Smooth muscle cell of the brain vasculature (primary cell): Measurements from ENCODE around the gene SENP8.
A peak's percentile ranks its signal among the peaks of the same experiment; 100 is the strongest.
"Not testable (repeated sequence)": the region's sequence is repeated elsewhere in the genome, so short reads cannot be mapped to it uniquely, and the experiment has no call there.

Experiments
- DNase-seq: peaks from one replicate; pipeline ENCODE4 v3.0.0-alpha.2; 2012; ENCODE audit warnings: low read depth, low spot score

SENP8 gene

DNA sequence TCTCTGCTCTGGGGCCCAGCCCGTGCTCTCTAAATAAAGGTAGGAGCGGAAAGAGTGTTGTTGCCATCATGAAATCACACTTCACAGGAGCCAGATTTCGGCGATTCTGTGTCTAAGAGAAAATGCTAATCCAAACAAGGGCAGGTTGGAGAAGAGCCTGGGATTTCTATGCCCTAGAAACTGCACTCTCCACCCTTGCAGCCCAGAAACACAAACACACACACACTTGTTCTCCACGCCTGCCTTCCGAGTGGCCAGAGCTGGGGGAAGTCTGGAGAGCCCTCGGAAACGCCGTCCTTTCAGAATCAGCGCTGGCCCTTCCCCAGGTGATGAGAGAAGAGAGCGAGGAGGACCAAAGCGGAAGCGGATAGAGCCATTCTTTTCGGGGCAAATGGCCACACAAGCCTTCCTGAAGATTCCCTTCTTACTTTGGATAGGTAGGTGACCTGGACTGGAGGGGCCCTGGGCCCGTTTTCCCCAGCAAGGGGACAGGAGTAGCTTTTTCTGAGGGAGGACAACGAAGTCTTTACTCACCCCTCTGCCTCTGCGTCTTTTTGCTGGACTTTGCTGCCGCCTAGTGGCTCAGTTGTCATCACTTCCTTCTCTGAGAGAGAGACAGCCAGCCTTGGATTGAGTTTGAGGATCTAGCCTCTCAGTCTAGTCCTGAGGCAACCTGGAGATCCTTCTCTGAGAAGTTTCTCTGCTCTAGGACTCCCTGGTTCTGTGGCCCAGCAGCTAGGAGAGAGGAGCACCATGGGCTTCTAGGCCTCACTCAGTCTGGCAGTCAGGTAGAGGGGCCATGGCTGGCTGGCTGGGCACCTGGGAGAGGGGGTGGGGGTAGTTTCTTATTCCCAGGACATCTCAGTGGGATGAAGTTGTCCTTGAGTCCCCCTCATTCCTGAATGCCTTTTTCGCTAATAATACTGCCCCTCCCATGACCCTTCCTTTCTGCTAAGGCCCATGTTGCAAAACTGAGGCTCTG lies 37.7 kb downstream of the SENP8 start:
- peak; percentile 70 for DNase-seq

DNA sequence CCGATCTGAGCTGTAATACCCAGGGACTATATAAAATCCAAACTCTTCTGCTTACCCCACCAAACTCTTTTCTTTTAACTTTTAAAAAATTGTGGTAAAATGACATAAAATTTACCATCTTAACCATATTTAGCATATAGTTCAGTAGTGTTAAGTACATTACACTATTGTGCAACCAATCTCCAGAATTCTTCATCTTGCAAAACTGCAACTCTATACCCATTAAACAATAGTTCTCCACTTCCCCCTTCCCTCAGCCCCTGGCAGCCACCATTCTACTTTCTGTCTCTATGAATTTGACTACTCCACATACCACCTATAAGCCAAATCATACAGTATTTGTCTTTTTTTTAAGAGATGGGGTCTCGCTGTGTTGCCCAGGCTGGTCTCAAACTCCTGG lies 38.7 kb downstream of the SENP8 start:
- DNase-seq, result no peak

DNA sequence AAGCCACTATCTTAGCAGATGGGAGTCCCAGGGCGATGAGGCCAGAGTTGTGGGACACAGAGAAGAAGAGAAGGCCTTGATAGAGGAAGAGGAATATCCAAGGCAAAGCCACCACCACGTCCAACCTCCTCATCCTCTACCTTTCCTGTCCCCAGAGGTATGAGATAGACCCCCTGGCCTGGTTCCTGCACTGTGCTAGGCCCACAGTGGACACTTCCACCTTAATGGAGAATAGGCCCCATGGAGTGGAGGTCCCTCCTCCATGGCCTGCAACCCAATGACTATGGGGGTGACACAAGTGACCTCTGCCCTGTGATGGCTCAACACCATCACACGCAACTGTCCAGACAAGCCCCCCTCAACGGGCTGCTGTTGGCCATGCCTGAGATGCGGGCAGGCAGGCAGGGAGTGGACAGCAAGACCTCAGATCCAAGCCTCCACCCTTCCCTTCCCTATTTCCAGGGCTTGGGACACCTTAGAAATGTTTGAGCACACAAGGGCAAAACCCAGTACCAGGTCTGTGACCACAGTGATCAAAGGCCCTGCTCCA lies 42.6 kb downstream of the SENP8 start:
- no peak for DNase-seq

DNA sequence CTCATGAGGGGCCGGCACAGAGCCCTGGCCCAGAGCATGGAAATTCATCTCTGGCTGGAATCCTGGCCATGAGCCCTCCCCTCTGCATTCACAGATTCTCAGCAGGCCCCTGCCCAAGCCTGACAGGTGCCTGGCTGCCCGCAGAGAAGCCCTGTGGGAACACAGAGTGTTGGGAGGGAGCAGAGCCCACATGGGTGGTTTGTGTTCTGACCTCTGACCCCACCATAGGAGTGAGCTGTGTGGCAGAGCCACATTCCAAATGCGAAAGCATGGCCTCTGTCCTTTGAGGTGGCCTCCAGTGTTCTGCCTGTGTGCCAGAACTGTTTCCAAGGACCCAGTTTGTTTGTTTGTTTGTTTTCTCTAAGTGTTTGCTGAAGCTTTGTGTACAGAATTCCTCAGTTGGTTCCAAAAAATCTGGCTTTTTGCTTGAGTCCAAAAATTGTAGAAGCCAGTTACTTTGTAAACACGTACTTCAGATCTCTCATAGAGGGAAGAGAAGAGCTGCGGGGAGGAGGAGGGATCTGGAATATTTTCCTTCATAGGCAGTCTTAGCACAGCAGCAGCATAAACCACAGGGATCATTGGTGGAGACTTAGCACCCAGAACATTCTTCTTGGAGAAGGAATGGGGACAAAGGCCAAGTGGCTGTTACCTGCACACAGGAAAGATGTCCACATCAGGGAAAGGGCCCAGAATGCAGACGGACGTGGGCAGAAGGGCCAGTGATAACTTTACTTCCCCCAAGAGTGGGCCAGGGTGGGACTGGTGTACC lies 43.3 kb downstream of the SENP8 start:
- no peak for DNase-seq

- no peak for DNase-seq
Observed at GRCh38 chr15:72162569-72162968, 44.4 kb downstream of the SENP8 start.

DNA sequence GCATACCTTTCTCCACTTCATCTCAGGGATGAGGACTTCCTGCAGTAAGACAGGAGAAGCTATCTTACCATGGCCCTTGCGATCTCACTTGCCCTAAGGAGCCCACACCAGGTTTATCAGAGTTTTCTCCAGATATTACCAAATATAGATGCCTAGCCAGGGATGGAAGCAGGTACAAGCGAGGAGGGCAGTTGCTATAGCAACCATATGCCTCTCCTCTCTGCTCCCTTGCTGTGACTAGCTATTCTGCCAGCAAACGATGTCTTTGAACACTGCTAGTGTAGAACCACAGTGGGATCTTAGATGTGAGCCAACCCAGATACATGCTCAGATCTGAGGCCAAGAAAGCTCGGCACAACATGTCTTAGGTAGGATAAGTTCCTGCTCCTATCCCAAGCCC lies 45.5 kb downstream of the SENP8 start:
- no peak for DNase-seq

DNA sequence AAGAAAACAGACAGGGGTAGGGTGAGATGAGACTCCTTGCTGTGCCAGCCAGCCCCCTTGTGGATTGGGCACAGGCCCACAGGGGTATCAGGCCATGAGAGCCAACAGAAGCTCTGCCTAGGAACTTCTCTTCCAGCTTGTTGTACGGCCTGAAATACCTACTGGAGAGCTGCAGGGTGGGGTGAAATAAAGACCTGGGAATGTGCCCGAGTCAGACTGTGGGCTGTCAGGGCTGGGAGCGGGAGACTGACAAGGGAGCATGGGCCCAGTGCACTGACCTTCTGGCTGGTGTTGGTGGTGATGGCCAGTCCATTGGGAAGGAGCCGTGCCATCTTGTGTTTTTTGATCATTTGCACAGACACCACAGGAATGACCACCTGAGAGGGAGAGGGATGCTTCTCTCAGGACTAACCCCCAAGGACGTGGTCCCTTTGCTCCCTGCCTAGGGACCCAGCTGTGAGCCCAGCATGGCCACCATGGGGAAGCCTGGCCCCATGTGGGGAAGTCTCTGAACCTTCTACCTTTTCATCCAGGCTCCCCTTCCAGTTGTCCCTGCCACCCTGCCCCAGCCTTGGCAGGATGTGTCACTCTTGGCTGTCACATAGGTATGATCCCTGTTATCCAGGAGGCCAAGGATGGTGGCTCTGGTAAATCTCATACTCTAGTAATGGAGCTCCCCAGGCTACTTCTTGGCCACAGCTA lies 48.7 kb downstream of the SENP8 start:
- DNase-seq, result no peak

DNA sequence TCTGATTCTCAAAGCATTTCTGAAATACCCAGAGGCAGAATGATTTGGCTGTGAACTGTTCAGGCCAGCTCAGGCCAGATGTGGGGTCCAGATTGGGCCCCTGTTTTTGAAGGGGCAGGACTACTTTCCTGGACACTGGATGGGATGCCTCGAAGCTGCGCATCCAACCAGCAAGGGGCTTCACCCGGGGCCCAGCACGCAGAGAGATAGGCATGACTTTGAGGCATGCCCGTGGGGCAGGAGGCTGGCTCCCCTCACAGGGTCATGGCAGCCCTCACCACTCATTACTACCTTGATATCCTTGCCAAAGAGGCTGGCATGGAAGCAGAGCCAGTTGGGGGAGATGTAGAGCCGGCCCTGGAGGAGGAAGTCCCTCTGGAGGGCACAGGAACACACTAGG lies 49.2 kb downstream of the SENP8 start:
- DNase-seq, result no peak

- DNase-seq, result peak; percentile 62
Observed at GRCh38 chr15:72168131-72168807, 50.1 kb downstream of the SENP8 start.

DNA sequence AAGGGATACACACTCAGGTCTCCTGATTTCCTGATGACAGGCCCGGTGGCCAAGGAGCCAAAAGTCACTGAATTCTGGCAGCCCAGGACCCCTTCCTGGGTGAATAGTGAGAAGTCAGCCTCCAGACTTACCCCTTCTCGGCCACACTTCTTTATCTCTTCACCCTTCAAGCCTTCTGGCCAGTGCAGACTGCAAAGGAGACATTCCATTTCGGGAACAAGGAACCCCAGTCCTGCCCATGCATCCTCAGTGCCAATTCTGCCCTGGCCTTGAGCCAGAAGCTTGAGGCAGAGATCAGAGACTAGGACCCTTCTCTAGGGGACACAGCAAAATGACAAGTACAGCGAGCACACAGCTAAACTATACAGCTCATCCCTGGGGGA lies 50.6 kb downstream of the SENP8 start:
- DNase-seq, result no peak

DNA sequence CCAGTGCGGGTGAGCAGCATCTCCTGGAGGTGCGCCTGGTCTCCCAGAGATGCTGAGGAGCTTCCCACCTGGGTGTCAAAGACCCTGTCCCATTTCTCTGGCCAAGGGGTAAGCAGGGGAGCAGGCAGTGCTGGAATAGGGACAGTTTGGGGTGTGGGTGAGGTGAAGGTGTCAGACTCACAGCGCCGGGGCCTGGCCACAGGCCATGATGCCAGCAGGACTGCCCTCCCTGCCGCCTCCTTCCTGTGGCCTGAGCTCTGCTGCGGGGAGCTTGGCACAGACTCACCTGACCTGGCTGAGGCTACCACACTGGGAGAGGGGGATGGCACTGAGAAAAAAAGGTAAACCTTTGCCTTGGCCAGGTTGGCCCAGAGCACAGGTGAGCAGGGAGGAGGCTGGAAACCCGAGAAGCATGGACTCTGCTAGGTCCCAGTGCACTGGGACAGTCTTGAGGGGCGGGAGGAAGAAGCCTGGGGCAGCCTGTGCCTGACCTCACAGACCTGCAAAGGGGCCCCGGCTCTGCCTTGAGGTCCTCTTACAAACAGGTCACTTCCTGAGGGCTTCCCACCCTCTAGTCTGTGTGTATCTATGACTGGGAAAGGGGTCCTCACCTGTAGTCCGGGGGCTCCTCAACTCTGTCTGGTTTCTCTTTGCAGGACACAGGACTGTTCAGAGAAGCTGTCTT lies 51.2 kb downstream of the SENP8 start:
- DNase-seq, result no peak

DNA sequence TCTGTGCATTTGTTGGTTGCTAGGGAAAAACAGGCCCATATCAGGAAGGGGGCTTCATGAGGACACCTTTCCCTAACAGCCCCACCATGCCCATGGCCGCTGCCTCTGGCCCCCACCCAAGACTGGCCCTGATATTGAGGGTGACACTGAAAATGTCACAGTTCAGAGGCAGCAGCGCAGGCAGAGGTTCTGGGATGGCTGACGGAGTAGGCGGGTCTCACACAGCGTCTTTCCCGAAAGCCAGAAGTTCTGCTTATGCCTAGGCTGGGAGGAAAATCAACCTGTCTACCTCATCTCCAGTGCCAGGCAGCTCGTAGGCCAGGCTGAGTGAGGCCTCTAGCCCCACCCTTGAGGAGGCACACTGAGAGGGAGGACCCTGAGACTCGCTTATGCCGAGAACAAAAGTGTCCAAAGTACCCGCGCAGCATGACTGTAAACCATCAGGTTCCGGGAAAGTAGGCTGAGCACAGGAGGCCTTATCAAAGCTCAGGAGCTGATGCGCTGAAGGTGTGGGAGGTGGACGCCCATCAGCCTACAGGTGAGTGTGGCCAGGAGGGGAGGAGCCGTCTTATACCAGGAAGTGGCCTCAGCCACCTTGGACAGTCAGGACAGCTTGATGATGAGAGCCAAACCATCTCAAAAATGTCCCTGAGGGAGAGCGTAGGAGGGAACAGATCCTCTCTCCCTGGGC lies 51.9 kb downstream of the SENP8 start:
- DNase-seq, result no peak

GRCh38 chr15:72170691-72171090 lies 52.5 kb downstream of the SENP8 start:
- DNase-seq, result no peak

GRCh38 chr15:72171978-72172377 lies 53.8 kb downstream of the SENP8 start:
- DNase-seq, result not testable (repeated sequence)

GRCh38 chr15:72172796-72173195 lies 54.6 kb downstream of the SENP8 start:
- no peak for DNase-seq

DNA sequence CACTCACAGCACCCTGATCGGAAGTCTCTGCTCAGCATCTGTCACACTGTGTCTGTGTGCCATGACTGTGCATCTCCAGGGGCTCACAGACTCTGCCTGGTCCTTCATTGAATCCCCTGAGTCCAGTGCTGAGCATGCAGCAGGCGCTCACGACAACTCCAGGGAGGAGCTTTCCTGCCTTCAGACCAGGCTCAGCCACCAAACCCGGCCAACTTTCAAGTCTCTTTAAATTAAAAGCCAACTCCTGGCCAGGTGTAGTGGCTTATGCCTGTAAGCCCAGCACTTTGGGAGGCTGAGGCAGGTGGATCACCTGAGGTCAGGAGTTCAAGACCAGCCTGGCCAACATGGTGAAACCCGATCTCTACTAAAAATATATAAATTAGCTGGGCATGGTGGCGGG lies 55.2 kb downstream of the SENP8 start:
- no peak for DNase-seq

GRCh38 chr15:72173864-72174550 lies 55.8 kb downstream of the SENP8 start:
- no peak for DNase-seq

DNA sequence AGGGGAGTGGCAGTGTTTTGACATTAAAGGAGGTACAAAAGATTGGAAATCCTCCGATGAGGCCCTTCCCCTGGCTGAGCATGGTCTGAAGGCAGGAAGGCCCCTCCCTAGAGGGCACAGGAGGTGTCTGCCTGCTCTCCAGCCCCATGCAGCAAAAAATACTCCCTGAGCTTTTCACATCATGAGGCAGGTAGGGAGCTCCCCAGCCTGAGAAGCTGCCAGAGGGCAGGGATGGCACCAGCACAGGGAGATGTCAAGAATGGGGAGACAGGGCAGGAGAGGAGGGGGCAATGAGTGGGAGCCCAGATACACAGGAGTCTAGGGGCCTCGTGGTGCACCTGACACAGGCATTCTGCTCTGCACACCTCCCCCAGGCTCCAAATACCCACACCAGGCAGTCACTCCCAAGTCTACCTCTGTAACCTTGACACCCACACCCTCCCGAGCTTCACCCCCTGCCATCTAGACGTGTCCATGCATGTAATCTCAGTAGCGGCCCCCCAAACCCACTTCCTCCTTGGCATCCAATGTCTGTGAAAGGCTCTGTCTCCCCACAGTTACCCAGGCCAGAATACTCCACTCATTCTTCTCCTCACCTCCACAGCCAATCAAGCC lies 56.5 kb downstream of the SENP8 start:
- DNase-seq, result no peak
